ENCODE results near the gene NFATC2. TPM values are rescaled to one million over a fixed set of nuclear protein-coding genes. Genes with fewer than 3 reads are reported as not detected.

The NFATC2 gene
- total and polyA plus RNA-seq, 2 of the 8 experiments (the other 6 are each of a cell fraction or from before 2014, with no cell fraction given): 0.27 to 0.91 TPM

DNA sequence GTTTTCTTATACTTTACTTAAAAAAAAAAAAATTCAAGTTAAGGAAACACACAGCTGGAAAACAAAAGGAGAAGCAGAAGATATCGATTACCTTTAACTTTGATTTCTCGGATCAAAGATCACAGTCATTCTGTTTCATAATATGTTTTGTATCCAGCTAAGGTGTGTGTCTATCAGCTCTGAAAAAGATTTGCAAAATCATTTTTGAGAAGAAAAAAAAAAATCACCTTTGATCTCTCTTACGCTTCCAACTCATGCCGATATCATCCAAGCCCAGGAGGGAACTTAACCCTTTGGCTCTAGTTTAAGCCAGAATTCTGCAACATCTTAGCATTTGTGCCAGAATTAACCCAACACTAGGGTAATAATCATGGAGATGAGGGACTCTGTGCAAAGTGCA lies 144.0 kb downstream of the NFATC2 start:
- H2BK20ac ChIP-seq (ENCODE audit: low read length): no peak overlapping the region
- H2AK5ac ChIP-seq (ENCODE audit: low read depth, low read length): no peak overlapping the region
- H3K9ac ChIP-seq (replicated peaks in 1 of 4; ENCODE audit: extremely low read depth in 1 of 4, low read depth in 3 of 4, low read length in 3 of 4): no peak overlapping the region
- no peak overlapping the region for H2BK12ac ChIP-seq (ENCODE audit: low read depth, low read length)
- H4K91ac ChIP-seq (replicated peaks; ENCODE audit: insufficient read length, low read length): no peak overlapping the region
- H3K4me2 ChIP-seq (ENCODE audit: insufficient read depth in 1 of 2, low read depth in 2 of 2, low read length in 2 of 2): no peak overlapping the region
- H3K4me3 ChIP-seq (ENCODE audit: extremely low read depth in 1 of 4, insufficient read depth in 2 of 4, low read depth in 3 of 4, low read length in 4 of 4): no peak overlapping the region
- WGBS, 2 experiments (ENCODE audit: extremely low coverage in 1 of 2, insufficient coverage in 1 of 2, insufficient read length in 1 of 2, insufficient replicate concordance in 2 of 2, low coverage in 1 of 2, low lambda C conversion rate in 2 of 2, missing lambda C conversion rate in 1 of 2): 93% methylated on average over 4 of the region's 4 CpGs; no CpG with 5 or more reads in 1 of the 2 experiments
- H3K18ac ChIP-seq (ENCODE audit: extremely low read depth, low read length): no peak overlapping the region
- CTCF ChIA-PET (ENCODE audit: partially characterized antibody): interaction anchor here (0.6 to 1.1 kb wide), 4 partner anchors 25 to 567 kb away, joined by 3 to 5 read pairs (median 4); no protein-coding TSS in a partner anchor
- H2AFZ ChIP-seq (ENCODE audit: low read length): no peak overlapping the region
- H4K20me1 ChIP-seq (replicated peaks in 1 of 2; ENCODE audit: control insufficient read depth in 1 of 2, insufficient read depth in 2 of 2, low read length in 2 of 2): no peaks in the 10 kb centered on the region
- H3K23ac ChIP-seq (ENCODE audit: insufficient read length): no peak overlapping the region
- H3K4me1 ChIP-seq (replicated peaks in 1 of 4; ENCODE audit: control insufficient read depth in 3 of 4, insufficient read depth in 4 of 4, low read length in 3 of 4): peaks cover 0 to 11% (median 5%) of the 10 kb centered on the region in 4 experiments; a peak in 5 of 7 replicates
- TF ChIP-seq ASH2L (IDR thresholded peaks at IDR 0.05; ENCODE audit: low read length) (no peak), EGR1 (IDR thresholded peaks at IDR 0.05; ENCODE audit: borderline replicate concordance, low read depth, low read length) (no peak)
- TF ChIP-seq, protein P1, sequence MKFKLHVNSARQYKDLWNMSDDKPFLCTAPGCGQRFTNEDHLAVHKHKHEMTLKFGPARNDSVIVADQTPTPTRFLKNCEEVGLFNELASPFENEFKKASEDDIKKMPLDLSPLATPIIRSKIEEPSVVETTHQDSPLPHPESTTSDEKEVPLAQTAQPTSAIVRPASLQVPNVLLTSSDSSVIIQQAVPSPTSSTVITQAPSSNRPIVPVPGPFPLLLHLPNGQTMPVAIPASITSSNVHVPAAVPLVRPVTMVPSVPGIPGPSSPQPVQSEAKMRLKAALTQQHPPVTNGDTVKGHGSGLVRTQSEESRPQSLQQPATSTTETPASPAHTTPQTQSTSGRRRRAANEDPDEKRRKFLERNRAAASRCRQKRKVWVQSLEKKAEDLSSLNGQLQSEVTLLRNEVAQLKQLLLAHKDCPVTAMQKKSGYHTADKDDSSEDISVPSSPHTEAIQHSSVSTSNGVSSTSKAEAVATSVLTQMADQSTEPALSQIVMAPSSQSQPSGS (IDR thresholded peaks at IDR 0.05; ENCODE audit: low read length): no peak
- TF ChIP-seq, protein P2, sequence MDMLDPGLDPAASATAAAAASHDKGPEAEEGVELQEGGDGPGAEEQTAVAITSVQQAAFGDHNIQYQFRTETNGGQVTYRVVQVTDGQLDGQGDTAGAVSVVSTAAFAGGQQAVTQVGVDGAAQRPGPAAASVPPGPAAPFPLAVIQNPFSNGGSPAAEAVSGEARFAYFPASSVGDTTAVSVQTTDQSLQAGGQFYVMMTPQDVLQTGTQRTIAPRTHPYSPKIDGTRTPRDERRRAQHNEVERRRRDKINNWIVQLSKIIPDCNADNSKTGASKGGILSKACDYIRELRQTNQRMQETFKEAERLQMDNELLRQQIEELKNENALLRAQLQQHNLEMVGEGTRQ (IDR thresholded peaks at IDR 0.05; ENCODE audit: low read length): no peak
- H2BK5ac ChIP-seq (ENCODE audit: low read depth, low read length): no peak overlapping the region
- no peaks in the 10 kb centered on the region for H3K79me1 ChIP-seq (ENCODE audit: low read depth, low read length)
- no peak overlapping the region for H2BK120ac ChIP-seq (replicated peaks; ENCODE audit: low read depth, low read length)
- no peaks in the 10 kb centered on the region for H3K79me2 ChIP-seq (ENCODE audit: control insufficient read depth in 1 of 2, insufficient read depth in 2 of 2, low read length in 2 of 2)
- H2BK15ac ChIP-seq (ENCODE audit: low read length): no peak overlapping the region
- POLR2A ChIA-PET (ENCODE audit: partially characterized antibody): no interaction called here
- H4K8ac ChIP-seq (ENCODE audit: extremely low read depth, insufficient read depth, low read length): no peak overlapping the region
- H3K23me2 ChIP-seq (ENCODE audit: low read depth, low read length): no peaks in the 10 kb centered on the region
- no peak overlapping the region for H4K5ac ChIP-seq (ENCODE audit: insufficient read length, low read depth, low read length)
- no peaks in the 10 kb centered on the region for H3K9me3 ChIP-seq (ENCODE audit: insufficient read depth in 2 of 2, low read depth in 1 of 2, low read length in 1 of 2)
- no peaks in the 10 kb centered on the region for H3K27me3 ChIP-seq (replicated peaks in 1 of 4; ENCODE audit: control insufficient read depth in 3 of 4, extremely low read depth in 1 of 4, insufficient read depth in 3 of 4, low read length in 3 of 4)
- no peak overlapping the region for H3K56ac ChIP-seq (replicated peaks; ENCODE audit: insufficient read length, low read depth, low read length)
- H3K4ac ChIP-seq (replicated peaks; ENCODE audit: insufficient read length, low read depth, low read length): no peak overlapping the region
- no peak overlapping the region for H3K27ac ChIP-seq (ENCODE audit: low read depth, low read length)
- DNase-seq (ENCODE audit: low read depth in 1 of 2, low spot score in 2 of 2): no peak
- H3K14ac ChIP-seq (ENCODE audit: insufficient read length): no peak overlapping the region
- FAIRE-seq: no peak
- H3K36me3 ChIP-seq (ENCODE audit: control insufficient read depth in 2 of 4, insufficient read depth in 4 of 4, low read length in 3 of 4): no peaks in the 10 kb centered on the region
